Measurements from ENCODE around the gene SEPTIN5.
A peak's percentile ranks its signal among the peaks of the same experiment; 100 is the strongest.
"Not testable (repeated sequence)": the region's sequence is repeated elsewhere in the genome, so short reads cannot be mapped to it uniquely, and the experiment has no call there.

SEPTIN5 gene

DNA sequence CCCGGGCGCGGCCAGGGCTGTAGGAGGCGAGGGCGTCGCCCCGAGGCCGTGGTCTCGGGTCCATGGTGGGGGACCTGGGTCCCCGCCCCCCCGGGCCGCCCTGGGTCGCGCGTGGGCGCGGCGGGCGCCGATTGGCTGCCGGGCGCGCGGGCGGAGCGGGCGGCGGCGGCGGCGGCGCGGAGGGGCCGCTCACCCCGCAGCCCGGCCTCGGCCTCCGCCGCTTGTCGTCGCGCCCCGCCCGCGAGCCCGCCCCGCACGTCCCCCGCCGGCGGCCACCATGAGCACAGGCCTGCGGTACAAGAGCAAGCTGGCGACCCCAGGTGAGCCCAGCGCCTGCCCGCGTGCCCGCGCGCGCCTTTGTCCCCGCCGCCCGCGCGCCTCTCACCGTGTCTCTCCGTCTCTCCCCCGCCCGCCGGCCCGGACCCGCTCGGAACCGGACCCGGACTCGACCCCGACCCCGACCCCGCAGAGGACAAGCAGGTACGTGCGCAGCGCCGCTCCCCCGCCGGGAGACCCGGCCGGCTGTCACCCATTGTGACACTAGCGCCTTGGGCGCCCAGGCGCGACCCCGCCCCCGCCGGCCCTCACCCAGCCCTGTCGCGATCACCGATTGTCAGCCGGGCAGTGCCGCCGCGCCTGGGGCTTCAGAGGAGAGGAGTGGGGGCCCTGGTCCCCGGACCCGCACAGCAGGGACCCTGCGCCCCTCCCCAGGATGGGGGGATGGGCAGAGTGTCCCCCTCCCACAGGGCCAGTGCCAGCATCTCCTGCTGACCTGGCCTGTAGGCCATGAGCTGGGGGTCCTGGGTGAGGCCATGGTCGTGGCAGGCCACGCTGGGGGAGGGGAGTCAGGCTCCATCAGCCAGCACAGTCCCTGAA is at the start of gene SEPTIN5:
Gene SEPTIN5, plus strand, starts transcription at position 192 of the 876 bp plus-strand sequence. Its CDS starts 86 bp downstream, at position 278.
- DNase-seq (ENCODE audit: low read depth): no peak

DNA sequence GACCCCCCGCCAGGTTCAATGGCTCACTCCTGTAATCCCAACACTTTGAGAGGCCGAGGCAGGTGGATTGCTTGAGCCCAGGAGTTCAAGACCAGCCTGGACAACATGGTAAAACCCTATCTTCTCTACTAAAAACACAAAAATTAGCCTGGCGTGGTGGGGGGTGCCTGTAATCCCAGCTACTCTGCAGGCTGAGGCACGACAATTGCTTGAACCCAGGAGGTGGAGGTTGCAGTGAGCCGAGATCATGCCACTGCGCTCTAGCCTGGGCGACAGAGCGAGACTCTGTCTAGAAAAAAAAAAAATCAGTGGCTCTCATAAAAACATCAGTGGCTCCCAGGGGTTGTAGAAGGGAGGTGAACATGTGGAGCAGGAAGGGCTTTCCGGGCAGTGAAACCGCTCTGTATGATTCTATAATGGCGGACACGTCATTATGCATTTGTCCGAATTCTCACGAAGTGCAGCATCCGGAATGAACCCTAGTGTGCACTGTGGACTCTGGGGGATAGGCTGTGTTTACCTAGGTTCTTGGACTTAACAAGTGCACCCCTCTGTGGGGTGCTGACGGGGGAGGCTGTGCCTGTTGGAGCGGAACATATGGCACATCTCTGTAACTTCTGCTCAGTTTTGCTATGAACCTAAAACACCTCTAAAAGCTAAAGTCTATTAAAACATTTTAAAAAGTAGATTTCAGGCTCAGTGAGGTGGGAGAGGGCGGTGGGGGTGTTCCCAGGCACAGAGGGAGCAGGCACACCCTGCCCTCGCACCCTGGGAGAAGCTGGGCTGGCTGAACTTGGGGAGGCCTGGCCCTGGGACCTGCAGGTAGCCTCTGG is 49.1 kb upstream of the SEPTIN5 start:
- no peak for DNase-seq (ENCODE audit: low read depth)

DNA sequence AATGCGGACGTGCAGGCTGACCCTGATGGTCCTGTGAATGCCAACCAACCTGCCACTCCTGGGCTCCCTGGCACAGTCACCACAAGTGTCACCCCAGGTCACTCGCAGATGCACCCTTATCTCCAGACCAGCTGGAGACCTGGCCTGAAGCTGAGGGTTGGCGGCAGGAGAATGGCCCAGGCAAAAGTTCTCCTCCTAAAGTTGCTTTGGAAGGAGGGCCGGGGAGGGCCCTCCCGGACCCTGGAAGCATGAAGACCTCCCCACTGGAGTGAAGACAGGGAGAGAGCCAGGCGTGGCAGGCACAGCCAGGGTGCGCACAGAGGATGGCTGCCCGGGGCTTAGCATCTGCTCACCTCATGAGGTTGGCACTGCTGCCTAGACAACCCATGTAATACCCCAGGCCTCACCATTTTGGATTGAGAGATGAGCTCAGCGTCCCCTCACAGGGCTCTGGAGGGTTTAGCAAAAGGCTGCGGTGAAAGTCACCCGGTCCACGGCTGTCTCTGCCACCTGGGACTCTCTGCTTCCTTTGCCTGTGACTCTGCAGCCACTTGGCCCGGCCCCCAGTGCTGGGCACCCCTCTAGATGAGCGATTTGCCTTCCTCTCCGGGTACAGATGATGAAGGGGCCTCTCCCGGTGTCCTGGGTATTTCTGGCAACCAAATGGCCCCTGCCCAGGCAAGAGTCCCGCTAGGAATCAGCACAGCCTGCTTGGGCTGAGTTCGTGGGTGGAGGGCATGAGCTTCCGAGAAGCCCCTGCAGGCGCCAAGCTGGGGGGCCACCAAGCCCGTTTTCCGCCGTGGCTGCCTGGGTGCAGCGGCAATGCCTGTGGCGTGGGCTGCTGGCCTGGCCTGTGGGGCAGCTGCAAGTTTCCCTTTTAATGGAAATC is 48.3 kb upstream of the SEPTIN5 start:
- no peak for DNase-seq (ENCODE audit: low read depth)

DNA sequence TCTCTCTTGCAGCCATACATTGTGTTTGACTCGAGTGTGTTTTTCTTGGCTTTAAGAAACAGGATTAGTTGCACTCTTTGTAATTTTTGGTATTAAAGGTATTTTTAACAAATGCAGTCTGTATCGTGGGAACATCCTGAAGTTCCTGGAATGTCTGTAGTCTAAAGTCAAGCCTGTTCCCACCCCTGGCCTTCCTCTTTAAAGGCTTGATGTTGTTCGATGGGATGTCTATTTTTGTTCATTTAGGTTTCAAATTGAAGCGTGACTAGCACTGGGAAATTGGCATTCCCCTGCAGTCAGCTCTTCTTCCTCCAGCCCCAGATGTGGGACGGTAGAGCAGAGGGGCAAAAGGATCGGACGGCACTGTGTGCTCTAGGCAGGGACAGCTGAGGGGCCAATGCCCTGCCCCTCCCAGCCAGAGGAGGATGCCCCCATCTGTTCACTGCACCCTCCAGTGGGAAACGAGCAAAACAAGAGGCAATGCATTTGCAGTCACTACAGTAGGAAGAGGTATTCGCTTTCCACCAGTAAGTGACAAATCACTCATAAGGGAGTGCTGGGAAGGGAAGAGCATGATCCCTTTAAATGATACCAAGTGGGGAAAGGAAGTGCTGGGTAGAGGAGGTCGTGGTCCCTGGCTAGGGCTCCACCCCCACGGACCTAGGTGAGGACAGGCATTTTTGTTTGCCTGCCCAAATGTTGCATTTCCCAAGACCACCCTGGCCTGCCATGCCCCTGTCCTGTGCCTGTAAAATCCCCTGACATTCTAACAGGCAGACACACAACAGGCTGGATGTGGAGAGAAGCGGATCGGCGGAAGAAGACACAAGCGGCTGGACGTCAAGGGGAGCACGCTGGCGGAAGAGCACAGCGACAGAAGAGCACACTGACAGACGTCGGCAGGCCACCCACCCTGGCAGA is 47.4 kb upstream of the SEPTIN5 start:
- peak; percentile 18 for DNase-seq (ENCODE audit: low read depth)

DNA sequence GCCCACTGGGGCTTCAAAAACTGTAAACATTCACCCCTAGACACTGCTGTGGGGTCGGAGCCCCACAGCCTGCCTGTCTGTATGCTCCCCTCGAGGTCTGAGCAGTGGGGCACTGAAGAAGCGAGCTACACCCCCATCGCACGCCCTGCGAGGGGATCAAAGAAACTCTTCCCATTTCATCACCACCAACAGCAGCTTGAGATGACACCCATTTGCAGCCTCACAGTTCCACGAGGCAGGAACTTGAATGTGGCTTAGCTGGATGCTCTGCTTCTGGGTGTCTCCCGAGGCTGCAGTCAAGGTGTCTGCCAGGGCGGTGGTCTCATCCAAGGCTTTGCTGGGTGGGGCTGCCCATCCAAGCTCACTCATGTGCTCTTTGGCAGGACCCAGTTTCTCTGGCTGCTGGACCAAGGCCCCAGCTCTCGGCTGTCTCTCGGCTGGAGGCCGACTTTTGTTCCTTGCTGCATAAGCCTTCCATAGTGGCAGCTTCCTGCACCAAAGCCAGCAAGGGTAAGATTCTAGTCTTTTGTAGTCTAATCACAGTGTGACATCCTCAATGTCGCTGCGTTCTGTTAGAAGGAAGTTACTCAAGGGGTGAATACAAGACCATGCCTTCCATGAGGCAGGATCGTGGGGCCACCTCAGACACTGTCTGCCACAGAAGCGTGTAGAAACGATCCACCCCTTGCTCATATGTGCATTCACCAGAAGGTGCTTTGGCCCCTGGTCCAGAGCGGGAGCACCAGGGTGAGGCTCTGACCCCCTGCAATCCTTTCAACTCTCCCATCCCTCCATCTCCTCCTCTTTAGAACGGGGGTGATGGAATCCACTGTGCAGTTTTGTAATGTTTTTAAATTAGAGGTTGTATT is 46.2 kb upstream of the SEPTIN5 start:
- DNase-seq (ENCODE audit: low read depth): no peak

DNA sequence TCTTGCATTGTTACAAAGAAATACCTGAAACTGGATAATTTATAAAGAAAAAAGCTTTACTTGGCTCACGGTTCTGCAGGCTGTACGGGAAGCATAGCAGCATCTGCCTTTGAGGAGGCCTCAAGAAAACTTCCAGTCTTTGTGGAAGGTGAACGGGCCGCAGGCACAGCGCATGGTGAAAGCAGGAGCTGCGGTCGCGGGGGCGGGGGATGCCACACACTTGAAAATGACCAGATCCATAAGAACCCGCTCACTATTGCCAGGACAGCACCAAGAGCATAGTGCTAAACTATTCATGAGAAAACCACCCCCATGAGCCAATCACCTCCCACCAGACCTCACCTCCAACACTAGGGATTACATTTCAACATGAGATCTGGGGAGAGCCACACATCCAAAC is 45.6 kb upstream of the SEPTIN5 start:
- DNase-seq (ENCODE audit: low read depth): no peak

DNA sequence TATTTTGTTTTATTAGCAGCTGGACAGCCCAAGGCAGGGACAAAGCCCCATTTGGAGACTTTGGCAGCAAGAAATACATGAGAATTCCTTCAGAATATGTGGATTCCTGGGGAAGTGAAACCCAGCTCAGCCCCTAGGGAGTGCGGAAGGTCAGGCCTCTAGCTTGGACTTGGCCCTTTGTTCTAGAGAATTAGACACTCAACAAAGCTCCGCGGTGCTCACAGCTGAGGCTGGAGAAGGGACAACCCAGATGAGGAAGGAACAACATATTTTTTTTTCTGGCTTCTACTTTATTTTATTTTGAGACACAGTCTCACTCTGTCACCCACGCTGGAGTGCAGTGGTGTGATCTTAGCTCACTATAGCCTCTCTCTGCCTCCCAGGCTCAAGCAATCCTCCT is 44.7 kb upstream of the SEPTIN5 start:
- DNase-seq (ENCODE audit: low read depth): no peak

DNA sequence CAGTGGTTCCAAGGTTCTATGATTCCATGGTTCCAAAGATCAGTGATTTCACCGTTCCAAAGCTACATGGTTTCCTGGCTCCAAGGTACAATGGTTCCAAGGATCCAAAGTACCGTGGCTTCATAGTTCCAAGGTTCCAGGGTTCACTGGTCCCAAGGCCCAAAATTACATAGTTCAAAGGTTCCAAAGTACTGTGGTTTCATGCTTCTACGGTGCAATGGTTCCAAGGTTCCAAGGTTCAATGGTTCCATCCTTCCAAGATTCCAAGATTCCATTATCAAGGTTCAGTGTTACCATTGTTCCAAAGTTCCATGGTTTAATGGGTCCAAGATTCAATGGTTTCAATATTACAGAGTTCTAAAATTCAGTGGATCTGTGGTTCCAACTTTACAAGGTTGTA is 43.0 kb upstream of the SEPTIN5 start:
- DNase-seq (ENCODE audit: low read depth): no peak

DNA sequence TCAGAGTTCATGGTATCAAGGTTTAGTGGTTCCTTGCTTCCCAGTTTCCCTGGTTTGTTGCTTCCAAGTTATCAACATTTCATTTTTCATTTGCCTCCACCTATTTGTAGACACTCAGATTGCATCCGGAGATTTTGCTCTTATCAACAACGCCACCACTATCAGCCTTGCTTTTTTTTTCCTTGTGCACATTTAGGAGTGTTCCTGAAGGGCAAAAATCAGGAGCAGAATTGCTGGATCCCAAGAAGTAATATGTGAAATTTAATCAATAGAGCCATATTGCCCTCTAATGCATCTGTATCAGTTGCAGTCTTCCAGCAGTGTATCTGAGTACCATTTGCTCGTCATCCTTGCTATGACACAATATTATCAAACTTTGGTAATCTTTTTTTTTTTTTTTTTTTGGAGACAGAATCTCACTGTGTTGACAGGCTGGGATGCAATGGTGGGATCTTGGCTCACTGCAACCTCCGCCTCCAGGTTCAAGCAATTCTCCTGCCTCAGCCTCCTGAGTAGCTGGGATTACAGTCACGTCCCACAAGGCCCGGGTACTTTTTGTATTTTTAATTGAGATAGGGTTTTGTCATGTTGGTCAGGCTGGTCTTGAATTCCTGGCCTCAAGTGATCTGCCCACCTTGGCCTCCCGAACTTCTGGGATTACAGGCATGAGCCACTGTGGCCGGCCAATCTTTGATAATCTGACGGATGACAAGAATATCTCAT is 42.1 kb upstream of the SEPTIN5 start:
- DNase-seq (ENCODE audit: low read depth): no peak

DNA sequence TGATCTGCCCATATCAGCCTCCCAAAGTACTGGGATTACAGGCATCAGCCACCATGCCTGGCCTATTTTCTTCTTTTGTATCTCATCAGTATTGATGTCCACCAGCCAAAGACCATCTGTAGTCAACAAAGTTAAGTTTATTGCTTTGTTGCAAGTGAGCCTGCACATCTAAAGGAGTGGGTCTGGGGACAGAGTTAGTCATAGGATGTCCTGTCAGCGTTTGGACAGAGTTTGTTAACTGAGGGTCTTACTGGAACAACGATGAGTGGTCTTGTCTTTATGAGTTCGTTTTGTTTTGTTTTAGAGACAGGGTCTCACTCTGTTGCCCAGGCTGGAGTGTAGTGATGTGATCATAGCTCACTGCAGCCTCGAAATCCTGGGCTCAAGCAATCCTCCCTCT is 40.6 kb upstream of the SEPTIN5 start:
- no peak for DNase-seq (ENCODE audit: low read depth)

DNA sequence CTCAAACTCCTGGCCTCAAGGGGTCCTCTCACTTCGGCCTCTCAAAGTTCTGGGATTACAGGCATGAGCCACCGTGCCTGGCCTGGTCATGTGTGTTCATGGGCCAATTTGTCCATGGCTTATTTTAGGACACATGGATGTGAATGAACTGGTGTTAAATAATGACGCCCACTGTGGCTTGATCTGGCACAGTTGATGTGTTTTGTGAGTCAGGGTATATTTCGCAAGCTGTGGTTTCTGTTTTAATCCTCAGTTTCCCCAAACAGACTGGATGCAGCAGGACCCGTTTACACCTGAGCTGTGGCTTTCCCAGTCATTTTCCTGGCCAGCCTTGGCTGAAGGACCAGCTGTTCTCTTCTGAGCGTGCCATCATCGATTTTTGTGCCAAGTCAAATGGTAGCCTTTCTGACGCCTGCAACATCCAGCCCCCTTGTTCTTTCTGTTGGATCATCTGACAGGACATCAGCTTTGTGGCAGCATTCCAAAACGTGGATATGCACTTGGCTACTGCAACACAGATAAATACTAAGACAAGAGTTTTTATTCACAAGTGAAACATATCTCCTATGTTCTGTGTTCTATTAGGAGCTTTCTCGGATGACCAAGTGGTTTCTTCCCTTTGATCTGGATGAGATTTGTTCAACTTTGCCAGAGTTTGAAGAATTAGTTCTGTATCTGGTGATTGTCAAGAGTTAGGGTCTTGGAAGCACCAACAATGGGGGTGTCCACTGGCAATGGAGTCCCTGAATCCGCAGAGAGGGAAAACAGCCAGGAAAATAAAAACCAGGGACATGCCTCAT is 40.0 kb upstream of the SEPTIN5 start:
- no peak for DNase-seq (ENCODE audit: low read depth)

DNA sequence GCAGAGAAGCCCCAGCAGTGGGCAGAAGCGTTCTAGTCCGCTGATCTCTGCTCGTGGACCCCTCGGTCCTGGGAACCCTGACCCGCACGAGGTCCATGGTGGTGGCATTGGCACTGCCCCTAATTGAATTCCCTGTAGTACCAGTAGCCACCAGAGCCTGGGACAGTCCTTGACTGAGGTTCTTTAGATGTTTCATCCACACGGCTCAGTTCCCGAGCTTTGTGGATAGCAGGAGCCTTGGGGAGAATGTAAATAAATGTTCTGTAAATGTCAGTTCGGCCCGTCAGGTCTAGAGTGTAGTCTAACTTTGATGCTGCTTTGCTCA is 39.4 kb upstream of the SEPTIN5 start:
- DNase-seq (ENCODE audit: low read depth): no peak

DNA sequence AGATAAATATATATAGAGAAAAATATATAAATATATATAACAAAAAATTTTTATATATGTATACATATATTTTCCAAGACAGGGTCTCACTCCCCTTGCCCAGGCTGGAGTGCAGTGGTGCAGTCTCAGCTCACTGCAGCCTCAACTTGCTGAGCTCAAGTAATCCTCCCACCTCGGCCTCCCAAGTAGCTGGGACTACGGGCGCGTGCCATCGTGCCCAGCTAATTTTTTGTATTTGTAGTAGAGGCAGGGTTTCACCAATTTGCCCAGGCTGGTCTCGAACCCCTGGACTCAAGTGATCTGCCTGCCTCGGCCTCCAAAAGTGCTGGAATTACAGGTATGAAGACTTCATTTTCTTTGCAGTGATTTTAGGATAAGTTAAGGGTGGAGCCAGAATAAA is 38.9 kb upstream of the SEPTIN5 start:
- no peak for DNase-seq (ENCODE audit: low read depth)

DNA sequence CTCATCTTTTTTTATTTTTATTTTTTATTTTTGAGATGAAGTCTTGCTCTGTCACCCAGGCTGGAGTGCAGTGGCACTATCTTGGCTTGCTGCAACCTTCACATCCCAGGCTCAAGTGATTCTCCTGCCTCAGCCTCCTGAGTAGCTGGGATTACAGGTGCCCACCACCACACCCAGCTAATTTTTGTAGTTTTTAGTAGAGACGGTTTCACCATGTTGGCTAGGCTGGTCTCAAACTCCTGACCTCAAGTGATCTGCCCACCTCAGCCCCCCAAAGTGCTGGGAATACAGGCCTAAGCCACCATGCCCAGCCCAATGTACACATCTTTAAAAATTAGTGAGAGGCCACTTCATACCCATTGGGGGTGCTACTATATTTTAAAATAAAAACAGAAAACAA is 37.9 kb upstream of the SEPTIN5 start:
- not testable (repeated sequence) for DNase-seq (ENCODE audit: low read depth)

DNA sequence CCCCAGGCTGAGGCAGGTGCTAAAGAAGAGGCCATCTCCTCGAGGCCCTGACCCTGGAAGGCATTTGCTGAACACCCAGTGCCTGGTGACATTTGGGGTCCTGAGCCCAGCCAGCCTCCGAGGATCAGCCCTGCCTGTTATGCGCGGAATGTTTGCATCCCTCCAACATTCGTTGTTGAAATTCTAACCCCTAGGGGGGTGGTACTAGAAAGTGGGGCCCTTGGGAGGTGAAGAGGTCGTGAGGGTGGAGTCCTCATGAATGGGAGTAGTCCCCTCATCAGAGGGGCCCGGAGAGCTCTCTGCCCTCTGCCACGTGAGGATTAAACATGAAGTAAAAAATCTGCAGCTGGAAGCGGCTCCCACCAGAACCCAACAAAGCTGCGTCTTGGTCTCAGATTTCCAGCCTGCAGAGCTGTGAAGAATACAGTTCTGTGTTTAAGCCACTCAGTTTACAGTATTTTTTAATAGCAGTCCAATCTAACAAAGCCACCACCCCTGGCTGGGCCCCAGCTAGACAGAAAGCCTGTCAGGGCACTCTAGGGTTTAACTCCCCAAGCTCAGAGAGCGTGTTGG is 35.3 kb upstream of the SEPTIN5 start:
- DNase-seq (ENCODE audit: low read depth): no peak

DNA sequence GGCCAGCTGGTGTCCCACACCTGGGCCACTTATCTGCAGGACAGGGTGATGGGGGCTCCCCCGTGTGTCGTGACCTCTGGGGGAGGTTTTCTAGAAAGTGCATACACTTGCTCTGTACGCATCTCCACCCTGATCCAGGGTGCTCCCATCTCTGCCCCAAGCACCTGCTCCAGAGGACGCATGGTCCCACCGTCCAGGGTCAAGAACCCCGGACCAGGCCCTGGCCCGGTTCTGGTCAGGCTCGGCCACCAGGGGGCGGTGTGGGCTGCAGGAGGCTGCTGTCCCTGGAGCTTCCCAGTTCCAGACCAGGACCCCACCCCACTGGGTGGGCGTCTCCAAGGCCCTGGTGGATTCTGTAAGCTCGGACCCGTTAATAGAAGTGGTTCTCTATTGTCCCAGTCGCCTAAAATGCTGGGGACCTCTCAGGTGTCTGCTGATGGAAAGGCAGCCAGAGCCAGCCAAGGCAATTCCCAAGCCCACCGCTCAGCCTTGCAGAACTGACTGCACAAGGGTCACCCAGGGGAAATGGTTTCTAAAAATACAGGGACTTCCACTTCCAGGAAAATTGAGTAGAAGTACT is 34.7 kb upstream of the SEPTIN5 start:
- DNase-seq (ENCODE audit: low read depth): no peak

DNA sequence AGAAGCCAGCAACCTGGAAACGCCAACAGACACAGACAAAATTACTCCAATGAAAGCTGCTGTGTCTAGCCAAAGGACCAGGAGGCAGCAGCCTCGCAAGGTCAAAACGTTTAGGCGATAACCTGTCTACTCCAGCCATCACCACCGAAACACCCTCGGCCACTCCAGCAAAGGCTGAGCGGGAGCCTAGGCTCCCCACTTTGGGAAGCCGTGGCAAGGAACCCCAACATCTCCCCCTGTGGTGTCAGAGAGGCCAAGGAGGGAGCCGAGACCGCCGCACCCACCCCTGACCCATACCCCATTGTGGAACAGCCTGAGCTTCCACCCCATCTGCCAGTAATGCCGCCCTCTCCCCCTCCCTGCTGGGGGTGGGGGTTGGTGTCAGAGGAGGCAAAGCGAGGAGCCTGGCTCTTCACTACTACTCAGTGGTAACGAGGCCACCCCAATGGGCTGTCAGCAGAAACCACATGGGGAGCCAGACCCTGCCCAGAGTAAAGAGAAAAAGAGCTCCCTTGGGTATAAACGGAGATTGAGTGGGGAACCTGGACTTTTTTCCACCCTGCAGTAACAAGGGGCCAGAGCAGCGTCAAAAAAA is 33.9 kb upstream of the SEPTIN5 start:
- no peak for DNase-seq (ENCODE audit: low read depth)
